Measurements from ENCODE around the gene ADGRG7.

DNA sequence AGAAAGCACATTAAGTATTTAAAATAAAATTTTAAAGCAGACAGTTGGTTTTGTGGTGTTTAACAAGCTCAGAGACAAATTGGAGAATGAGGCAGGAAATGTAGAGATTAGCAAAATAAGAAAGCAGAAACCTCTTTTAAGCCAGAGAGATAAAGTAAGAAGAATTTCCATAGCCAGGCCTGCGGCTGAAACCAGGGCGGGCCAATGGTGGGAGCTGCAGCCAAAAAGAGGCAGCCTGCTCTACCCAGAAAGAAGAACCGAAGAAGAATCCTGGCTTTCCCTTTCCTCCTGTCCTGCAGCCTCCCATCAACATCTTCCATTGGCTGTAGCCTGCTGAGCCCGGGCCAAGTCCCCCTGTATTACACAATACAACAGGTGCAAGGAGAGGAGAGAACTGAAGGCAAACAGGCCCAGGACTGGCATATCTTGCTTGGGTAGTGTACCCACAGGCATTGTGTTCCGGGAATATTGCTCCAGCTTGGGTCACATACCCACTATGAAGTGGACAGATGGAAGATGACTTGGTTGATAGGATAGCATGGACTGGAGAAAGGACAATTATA is 88.4 kb downstream of the ADGRG7 start:
- TF ChIP-seq YY1 (IDR thresholded peaks at IDR 0.05; ENCODE audit: insufficient read depth, insufficient read length) (no peak), SUZ12 (IDR thresholded peaks at IDR 0.05; ENCODE audit: extremely low read depth, insufficient read depth, insufficient read length) (no peak), ZNF274 (IDR thresholded peaks at IDR 0.05; ENCODE audit: low read depth, low read length) (no peak)

Data from NT2/D1 (cell line).